Esophagus (tissue), 2 donors: ENCODE results near the gene DYSF. TPM values are rescaled to one million over a fixed set of nuclear protein-coding genes. Genes with fewer than 3 reads are reported as not detected.

Experiments used
- H3K27ac ChIP-seq, 2 donors: one replicate each; pipeline ENCODE4 v1.5.1; 2013; ENCODE audit warnings: low read depth in 2 of 2, mild to moderate bottlenecking in 2 of 2, inconsistent platforms in 1 of 2, low read length in 1 of 2, moderate library complexity in 1 of 2
- H3K27me3 ChIP-seq, 2 donors: one replicate each; pipeline ENCODE4 v1.6.1; 2013; ENCODE audit warnings: low read length in 2 of 2, control low read depth in 1 of 2, mild to moderate bottlenecking in 1 of 2; ENCODE audit not compliant: insufficient read depth in 2 of 2, control insufficient read depth in 1 of 2
- H3K36me3 ChIP-seq, 2 donors: one replicate each; pipeline ENCODE4 v1.6.1; 2013; ENCODE audit warnings: low read length in 1 of 2; ENCODE audit not compliant: control insufficient read depth in 2 of 2, insufficient read depth in 2 of 2
- H3K4me1 ChIP-seq, 2 donors: one replicate each; pipeline ENCODE4 v1.6.1; 2013; ENCODE audit warnings: low read length in 1 of 2; ENCODE audit not compliant: control insufficient read depth in 2 of 2, insufficient read depth in 2 of 2
- H3K4me3 ChIP-seq, 2 donors: one replicate each; pipeline ENCODE4 v1.5.1; 2013; ENCODE audit warnings: low read length in 2 of 2, mild to moderate bottlenecking in 2 of 2, low read depth in 1 of 2, moderate library complexity in 1 of 2
- H3K9me3 ChIP-seq, 2 donors: one replicate each; pipeline ENCODE4 v1.6.1; 2013; ENCODE audit warnings: mild to moderate bottlenecking in 2 of 2, low read depth in 1 of 2, low read length in 1 of 2, moderate library complexity in 1 of 2; ENCODE audit not compliant: control insufficient read depth in 2 of 2, insufficient read depth in 1 of 2
- WGBS, 2 donors: extraction: QIAGEN DNeasy Blood & Tissue Kit; methylation state at CpG; one replicate each; pipeline ENCODE4 v1.1.7; 2013; 5-methylcytosine and 5-hydroxymethylcytosine counted together
- polyA plus RNA-seq, 2 donors: library from polyadenylated mRNA; stranded (reverse); fragments of 200-250 nt; gene quantifications; one replicate each; pipeline ENCODE4 v1.2.3, GENCODE V29; 2013
- donor health status: healthy with polysubstance abuse.
- donor health status: Bipolar disorder and iron deficiency.

DYSF gene
- polyA plus RNA-seq, 2 donors = 1.8 to 2.6 TPM

DNA sequence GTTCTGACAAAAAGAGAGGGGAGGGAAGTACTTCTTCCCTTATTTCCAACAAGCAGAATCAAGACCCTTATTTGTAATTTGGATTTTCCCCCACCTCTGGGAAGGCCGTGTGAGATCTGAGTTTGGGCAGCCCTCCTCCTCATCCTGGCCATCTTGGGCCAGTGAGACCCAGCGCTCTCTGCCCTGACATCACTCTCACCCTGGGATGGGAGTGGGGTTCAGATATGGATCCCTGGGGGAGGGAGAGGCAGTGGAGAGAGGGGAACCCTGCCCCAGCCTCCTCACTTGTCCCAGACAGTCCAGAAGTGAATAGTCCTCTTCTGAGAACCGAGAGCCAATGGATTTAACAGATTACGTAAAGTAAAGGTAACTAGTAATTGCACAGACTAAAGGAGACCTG lies 64.5 kb downstream of the DYSF start:
- H3K27ac ChIP-seq = no peak overlapping the region
- H3K4me3 ChIP-seq = no peak overlapping the region
- H3K4me1 ChIP-seq = no peaks in the 10 kb centered on the region
- no peaks in the 10 kb centered on the region for H3K9me3 ChIP-seq
- 74 to 82% methylated on average over 4 of the region's 4 CpGs for WGBS, 2 donors
- H3K36me3 ChIP-seq = peaks cover 0 to 3% of the 10 kb centered on the region in 2 donors
- no peaks in the 10 kb centered on the region for H3K27me3 ChIP-seq

- H3K27me3 ChIP-seq = no peaks in the 10 kb centered on the region
- 84 to 85% methylated on average over 6 to 8 of the region's 8 CpGs for WGBS, 2 donors
- H3K36me3 ChIP-seq = peaks cover 0 to 3% of the 10 kb centered on the region in 2 donors
- no peak overlapping the region for H3K4me3 ChIP-seq
- no peaks in the 10 kb centered on the region for H3K9me3 ChIP-seq
- no peak overlapping the region for H3K27ac ChIP-seq
- H3K4me1 ChIP-seq = peaks cover 0 to 2% of the 10 kb centered on the region in 2 donors
Measured at GRCh38 chr2:71521436-71521950, 68.1 kb downstream of the DYSF start.

GRCh38 chr2:71524476-71524875 lies 71.1 kb downstream of the DYSF start:
- Histone ChIP-seq H3K4me3 (no peak overlapping the region), H3K36me3 (peaks cover 0 to 3% of the 10 kb centered on the region in 2 donors), H3K4me1 (peaks cover 0 to 2% of the 10 kb centered on the region in 2 donors), H3K27me3 (no peaks in the 10 kb centered on the region), H3K9me3 (no peaks in the 10 kb centered on the region), H3K27ac (no peak overlapping the region)
- 65 to 71% methylated on average over 6 of the region's 6 CpGs for WGBS, 2 donors

DNA sequence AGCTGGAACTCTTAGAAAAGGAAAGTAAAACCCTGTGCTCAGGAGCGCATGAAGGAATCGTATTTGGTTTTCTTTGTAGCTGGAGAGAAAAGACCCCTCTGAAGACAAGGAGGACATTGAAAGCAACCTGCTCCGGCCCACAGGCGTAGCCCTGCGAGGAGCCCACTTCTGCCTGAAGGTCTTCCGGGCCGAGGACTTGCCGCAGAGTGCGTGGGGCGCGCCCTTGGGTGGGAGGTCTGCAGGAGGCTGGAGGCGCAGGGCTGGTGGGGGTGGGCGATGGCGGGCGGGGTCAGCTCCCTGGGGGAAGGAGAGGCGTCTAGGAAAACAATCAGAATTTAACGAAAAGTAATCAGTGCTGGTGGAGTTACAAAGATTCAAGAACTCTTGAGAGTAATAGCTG lies 72.8 kb downstream of the DYSF start:
- Histone ChIP-seq H3K27me3 (no peaks in the 10 kb centered on the region), H3K4me3 (no peak overlapping the region), H3K27ac (no peak overlapping the region), H3K4me1 (peaks cover 0 to 2% of the 10 kb centered on the region in 2 donors), H3K36me3 (peaks cover 0 to 3% of the 10 kb centered on the region in 2 donors), H3K9me3 (no peaks in the 10 kb centered on the region)
- 89% methylated on average over 17 of the region's 17 CpGs for WGBS, 2 donors

DNA sequence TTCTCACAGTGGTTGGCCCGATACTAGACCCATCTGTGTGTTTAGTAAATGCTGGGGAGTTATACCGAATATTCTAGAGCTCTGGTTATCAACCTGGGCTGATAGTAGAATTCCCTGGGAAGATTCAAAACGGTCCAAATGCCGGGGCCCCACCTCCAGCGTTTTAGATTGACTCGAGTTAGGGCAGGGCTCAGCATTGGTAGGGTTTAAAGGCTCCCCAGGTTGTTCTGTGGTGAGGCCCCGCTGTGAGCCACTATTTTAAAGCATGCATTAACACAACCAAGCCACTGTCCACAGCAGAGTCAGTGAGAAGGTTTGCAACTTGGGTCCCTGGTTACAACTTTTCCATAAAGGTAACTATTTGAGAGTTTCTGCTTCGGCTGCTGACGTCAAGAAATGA lies 73.6 kb downstream of the DYSF start:
- 79 to 82% methylated on average over 9 of the region's 9 CpGs for WGBS, 2 donors
- Histone ChIP-seq H3K4me3 (no peak overlapping the region), H3K4me1 (peaks cover 0 to 2% of the 10 kb centered on the region in 2 donors), H3K36me3 (no peaks in the 10 kb centered on the region), H3K9me3 (no peaks in the 10 kb centered on the region), H3K27ac (no peak overlapping the region), H3K27me3 (no peaks in the 10 kb centered on the region)

GRCh38 chr2:71528131-71528591 lies 74.8 kb downstream of the DYSF start:
- H3K9me3 ChIP-seq = no peaks in the 10 kb centered on the region
- H3K4me3 ChIP-seq = no peak overlapping the region
- H3K4me1 ChIP-seq = peaks cover 0 to 2% of the 10 kb centered on the region in 2 donors
- H3K27me3 ChIP-seq = no peaks in the 10 kb centered on the region
- H3K36me3 ChIP-seq = no peaks in the 10 kb centered on the region
- H3K27ac ChIP-seq = no peak overlapping the region
- 88 to 91% methylated on average over 10 of the region's 10 CpGs for WGBS, 2 donors

DNA sequence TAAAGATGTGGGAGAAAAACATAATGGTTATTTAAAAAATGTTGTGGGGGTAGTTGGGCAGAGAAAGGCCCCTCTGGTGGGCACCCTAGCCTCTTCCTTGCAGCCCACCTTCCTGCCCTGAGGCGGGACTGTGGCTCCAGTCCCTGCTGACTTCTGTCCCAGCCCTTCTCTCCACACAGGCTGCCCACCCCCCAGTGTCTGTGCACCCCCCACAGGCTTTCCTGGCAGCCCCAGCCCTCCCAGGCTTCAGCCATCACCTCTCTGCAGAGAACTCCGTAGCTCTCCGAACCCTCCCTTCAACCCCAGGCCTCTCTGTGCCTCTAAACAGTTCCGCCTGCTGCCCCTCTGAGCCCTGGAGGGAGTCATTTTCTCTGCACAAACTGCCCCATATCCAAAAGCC lies 75.4 kb downstream of the DYSF start:
- 86 to 91% methylated on average over 3 to 4 of the region's 4 CpGs for WGBS, 2 donors
- H3K4me3 ChIP-seq = no peak overlapping the region
- no peak overlapping the region for H3K27ac ChIP-seq
- H3K4me1 ChIP-seq = peaks cover 0 to 2% of the 10 kb centered on the region in 2 donors
- H3K36me3 ChIP-seq = no peaks in the 10 kb centered on the region
- no peaks in the 10 kb centered on the region for H3K9me3 ChIP-seq
- no peaks in the 10 kb centered on the region for H3K27me3 ChIP-seq

DNA sequence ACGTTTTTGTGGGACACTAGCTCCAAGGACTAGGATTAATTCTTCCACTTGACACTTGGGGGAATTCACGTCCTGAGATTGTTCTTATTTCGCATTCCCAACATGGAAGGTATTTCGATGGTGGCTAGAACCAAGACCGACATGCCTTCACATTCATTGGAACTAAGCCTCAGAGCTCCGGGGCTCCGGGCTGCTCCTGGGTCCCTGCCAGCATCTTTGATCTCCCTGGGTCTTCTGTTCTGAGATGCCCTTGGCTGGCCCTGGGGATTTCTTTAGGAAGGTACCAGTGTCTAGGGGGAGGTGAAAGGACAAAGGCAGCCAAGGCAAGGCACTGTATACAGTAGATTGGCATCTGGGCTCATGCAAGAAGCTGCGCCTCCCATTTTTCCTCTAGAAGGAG lies 76.8 kb downstream of the DYSF start:
- H3K9me3 ChIP-seq = no peaks in the 10 kb centered on the region
- no peaks in the 10 kb centered on the region for H3K4me1 ChIP-seq
- H3K36me3 ChIP-seq = no peaks in the 10 kb centered on the region
- no peak overlapping the region for H3K27ac ChIP-seq
- no peak overlapping the region for H3K4me3 ChIP-seq
- 66 to 72% methylated on average over 8 of the region's 8 CpGs for WGBS, 2 donors
- H3K27me3 ChIP-seq = no peaks in the 10 kb centered on the region

GRCh38 chr2:71530641-71531332 lies 77.4 kb downstream of the DYSF start:
- Histone ChIP-seq H3K27ac (no peak overlapping the region), H3K9me3 (no peaks in the 10 kb centered on the region), H3K27me3 (no peaks in the 10 kb centered on the region), H3K4me1 (no peaks in the 10 kb centered on the region), H3K36me3 (no peaks in the 10 kb centered on the region), H3K4me3 (no peak overlapping the region)
- 79% methylated on average over 7 of the region's 7 CpGs for WGBS, 2 donors

DNA sequence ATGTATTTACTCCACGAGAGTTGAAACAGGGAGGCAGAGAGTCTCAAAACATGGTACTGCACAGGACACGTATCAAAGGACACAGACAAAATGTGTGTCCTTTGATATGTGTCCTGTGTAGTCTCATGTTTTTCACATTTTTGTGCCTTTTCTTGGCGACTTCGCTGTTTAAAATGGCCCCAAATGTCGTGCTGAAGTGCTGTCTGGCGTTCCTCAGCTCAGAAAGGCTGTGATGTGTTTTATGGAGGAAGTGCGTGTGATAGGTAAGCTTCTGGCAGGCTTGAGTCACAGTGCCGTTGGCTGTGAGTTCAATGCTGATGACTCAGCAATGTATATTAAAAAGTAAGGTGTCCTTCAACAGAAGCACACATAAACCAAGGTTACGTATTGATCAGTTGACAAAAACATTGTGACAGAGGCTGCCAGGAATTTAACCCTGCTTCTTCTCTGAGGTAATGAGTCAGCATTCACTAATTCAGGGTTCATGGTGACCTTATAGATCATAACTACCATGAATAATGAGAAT lies 78.2 kb downstream of the DYSF start:
- Histone ChIP-seq H3K4me3 (no peak overlapping the region), H3K9me3 (no peaks in the 10 kb centered on the region), H3K36me3 (no peaks in the 10 kb centered on the region), H3K4me1 (no peaks in the 10 kb centered on the region), H3K27ac (no peak overlapping the region), H3K27me3 (no peaks in the 10 kb centered on the region)
- WGBS, 2 donors = 60 to 61% methylated on average over 9 of the region's 9 CpGs
